HG03280 (cell line): ENCODE measurements around the gene SMIM35.

Experiments used
- ATAC-seq: cut with Tn5 transposase; IDR thresholded peaks from one replicate; pipeline ENCODE4 v1.9.1; 2021; ENCODE audit warnings: mild to moderate bottlenecking, moderate library complexity; ENCODE audit not compliant: unreplicated experiment

SMIM35 gene

GRCh38 chr11:118086913-118087768, at the start of gene SMIM35:
Gene SMIM35 (minus strand): TSS chr11:118086963. CDS start chr11:118086757, 206 bp downstream.
- ATAC-seq: no peak

GRCh38 chr11:118136341-118136740, 49.6 kb upstream of the SMIM35 start:
- ATAC-seq: no peak

DNA sequence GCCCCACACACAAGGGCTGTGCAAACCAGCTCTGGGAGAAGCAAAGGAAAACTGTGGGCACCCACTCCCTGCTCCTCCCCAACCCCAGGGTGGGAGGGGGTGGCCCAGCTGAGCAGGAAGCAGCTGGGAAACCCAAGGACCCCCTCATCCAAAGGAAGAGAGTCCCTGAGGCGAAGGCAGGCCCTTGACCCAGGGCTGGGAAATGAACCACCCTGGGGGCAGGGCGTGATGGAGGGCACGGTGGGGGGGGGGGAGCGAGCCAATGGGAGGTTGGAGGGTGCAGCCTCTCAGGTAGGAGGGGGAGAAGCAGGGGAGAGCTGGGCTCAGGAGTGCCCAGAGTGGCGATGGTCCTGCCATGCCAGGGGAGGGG, 49.0 kb upstream of the SMIM35 start:
- ATAC-seq: no peak

GRCh38 chr11:118135051-118135795, 48.5 kb upstream of the SMIM35 start:
- ATAC-seq: no peak

DNA sequence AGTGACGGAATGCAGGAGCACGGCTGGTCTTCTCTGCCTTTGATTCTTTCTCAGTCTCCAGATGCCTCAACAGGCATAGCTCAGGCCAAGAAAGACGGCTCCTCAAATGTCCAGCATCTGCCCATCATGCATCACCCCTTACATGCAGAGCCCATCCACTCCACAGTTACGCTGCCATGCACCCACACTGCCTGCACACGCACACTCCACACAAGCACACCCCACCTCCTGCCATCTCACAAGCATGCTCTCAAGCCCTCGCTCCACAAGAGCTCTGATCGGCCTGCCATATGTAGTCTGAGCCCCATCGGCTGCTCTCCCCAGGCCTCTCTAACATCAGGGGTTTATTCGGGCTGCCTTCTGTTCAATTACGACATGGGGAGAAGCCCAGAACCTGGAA, 47.1 kb upstream of the SMIM35 start:
- no peak for ATAC-seq

DNA sequence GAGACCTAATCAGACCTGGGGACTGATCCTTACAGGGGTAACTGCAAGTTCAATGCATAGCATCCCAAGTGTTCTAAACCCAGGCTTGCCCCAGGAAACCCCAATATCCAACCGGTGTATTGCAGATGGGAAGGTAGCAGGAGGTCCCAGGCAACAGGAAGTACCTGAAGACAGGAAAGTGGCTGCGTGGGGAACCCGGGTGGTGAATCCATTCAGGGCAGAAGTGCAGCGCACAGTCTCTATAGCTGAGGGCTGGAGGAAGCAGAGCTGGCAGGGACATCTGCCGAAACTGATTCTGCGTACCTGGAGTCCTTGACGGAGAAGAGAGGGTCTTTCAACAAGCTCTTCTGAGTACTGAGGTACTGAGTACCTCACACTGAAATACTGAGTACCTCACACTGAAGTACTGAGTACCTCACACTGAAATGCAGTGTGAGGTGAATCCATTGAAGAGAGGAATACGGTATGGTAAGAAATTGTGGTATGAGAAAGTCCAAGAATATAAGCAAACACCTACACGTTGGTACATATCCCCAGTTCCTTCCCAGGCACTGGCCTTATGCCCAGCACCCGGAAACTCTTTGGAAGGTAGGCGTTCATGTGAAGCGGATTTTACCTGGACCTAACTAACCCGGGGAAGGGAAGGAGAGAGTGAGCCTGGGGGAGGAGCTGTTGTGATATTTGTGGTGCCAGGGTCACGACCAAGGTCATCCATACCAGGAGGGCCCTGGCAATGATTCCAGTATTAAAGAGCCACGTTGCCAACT, 45.8 kb upstream of the SMIM35 start:
- no peak for ATAC-seq

GRCh38 chr11:118129471-118130172, 42.9 kb upstream of the SMIM35 start:
- no peak for ATAC-seq

- no peak for ATAC-seq
Measured at GRCh38 chr11:118128721-118129470, 42.1 kb upstream of the SMIM35 start.

DNA sequence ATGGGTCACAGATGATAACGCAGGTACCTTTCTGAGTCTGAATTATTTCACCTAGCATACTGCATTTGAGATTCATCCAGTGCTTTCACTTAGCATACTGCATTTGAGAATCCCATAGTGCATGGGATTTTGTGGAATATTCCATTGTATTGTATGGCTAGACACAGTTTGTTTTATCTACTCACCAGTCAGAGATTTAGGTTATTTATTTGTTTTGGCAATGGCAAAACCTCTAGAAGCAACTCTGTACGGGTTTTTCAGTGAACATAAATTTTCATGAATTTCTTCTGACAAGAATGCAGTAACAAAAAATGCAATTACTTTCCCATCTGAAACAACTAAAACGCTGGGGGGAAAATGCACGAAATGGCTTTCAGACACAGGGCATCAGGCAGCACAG, 41.5 kb upstream of the SMIM35 start:
- ATAC-seq: no peak

DNA sequence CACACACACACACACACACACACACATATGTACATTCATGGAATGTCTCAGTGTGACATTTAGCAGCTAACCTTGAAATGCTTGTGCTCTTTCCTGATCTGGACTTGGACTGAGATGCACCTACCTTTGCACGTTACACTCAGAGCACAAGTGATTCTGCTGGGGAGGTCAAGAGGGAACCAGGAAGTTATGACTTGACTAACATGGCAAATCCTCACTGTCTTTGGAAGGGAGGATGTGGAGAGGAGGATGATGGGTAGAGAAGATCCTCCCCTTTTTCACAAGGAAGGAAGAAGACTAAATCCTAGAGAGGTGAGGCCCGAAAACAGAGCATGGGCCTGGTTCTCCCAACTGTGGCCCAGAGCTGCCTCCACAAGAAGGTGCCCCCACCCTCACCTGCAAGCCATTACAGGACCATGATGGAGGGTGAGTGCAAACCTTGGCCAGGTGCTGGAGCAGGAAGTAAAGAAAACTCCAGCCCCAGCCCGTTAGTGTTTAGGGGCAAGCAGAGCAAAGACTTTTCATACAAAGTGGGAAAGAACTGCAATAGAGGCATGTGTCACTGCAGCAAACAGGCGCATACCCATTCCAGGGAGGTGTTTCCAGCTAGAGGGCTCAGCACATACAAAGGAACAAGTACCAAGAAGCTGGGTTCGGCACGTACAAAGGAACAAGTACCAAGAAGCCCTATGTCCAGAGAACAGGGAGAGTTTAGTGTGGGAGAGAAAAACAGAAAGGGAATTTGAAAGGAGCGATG, 39.5 kb upstream of the SMIM35 start:
- no peak for ATAC-seq

DNA sequence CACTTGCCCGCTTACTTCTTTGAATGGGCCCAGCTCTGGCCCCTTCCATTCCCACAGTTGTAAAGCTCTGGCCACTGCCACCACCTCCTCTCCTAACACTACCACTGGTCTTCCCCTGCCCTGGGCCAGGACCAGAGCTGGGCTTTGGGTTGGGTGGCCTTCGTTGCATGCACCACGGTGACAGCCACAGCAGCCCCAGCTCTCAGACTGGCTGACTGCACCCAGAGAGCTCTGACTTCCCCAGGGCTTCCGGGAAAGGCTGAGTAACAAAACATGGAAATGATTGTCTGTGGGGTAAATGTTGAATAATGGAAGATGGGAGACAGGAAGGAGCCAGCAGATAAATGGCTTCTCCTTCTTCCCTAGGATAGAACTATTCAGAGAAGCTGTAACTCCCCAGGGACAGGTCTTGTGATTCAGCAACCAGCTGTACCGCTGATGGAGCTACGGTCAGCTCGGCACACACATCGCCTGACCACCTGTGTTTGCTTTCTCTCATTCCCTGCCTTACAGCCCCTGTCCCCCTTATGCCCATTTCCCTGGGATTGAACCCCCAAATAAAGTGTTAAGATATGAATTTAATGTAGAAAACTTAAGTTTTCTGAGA, 38.3 kb upstream of the SMIM35 start:
- ATAC-seq: no peak

- no peak for ATAC-seq
Measured at GRCh38 chr11:118120793-118121192, 34.0 kb upstream of the SMIM35 start.

DNA sequence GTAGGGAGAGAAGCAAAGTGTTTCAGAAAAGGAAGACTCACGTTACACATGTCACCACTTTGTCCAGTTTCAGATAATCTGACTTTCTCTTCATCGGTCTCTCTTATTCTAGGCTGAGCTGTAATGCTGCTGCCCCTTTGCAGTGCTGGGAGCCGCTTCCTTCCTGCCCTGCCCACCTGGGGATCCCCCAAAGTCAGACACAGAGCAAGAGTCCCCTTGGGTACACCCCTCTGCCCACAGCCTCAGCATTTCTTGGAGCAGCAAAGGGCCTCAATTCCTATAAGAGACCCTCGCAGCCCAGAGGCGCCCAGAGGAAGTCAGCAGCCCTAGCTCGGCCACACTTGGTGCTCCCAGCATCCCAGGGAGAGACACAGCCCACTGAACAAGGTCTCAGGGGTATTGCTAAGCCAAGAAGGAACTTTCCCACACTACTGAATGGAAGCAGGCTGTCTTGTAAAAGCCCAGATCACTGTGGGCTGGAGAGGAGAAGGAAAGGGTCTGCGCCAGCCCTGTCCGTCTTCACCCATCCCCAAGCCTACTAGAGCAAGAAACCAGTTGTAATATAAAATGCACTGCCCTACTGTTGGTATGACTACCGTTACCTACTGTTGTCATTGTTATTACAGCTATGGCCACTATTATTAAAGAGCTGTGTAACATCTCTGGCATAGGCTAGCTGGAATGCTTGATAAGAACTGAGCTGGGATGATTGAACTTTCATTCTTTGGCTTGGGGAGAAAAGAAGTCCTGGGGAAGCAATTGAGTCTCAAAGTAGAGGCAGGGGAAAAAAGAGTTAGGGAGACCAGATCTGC, 31.2 kb upstream of the SMIM35 start:
- no peak for ATAC-seq

DNA sequence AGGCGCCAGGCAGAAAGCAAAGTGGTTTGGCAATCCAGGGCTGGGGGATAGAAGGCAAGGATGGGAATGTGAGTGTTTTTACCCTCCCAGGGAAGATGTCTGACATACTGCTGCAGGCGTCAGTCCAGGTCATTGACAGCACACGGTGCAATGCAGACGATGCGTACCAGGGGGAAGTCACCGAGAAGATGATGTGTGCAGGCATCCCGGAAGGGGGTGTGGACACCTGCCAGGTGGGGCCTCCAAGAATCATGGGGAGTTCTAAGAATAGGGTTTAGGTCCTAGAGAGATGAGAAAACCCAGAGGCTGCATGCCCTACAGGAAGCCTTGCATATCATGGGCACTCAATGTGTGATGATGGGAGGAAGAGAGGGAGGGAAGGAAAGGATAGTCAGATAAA, 28.3 kb upstream of the SMIM35 start:
- no peak for ATAC-seq

GRCh38 chr11:118114266-118114665, 27.5 kb upstream of the SMIM35 start:
- ATAC-seq: no peak

DNA sequence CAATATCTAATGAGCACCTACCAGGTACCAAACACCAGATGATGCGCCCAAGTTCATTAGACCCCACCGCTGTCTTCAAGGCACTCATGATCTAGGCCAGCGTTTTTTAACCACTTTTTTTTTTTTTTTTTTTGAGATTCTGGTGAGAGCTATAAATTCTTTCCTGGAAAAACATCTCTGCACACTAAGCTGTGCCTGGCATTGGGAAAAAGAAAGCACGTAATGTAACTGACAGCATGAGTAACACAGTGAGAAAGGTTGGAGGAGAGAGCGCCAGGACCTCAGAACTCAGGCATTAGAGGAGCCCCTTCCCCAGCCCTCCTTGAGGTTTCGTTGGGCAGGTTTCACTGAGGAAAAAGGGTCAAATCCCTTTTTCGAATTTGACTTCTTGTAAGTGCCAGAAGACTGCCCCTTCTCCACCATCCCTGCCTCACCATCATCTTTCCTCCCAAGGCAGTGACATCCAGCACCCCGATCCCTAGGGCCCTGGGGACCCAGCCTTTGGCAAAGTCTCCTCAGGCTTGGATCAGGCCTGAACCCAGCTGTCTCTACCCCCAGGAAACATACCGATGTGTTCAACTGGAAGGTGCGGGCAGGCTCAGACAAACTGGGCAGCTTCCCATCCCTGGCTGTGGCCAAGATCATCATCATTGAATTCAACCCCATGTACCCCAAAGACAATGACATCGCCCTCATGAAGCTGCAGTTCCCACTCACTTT, 26.1 kb upstream of the SMIM35 start:
- ATAC-seq: no peak

GRCh38 chr11:118111744-118112035, 24.9 kb upstream of the SMIM35 start:
- no peak for ATAC-seq
